Measurements from ENCODE around the gene LCN15. TPM values are rescaled to one million over a fixed set of nuclear protein-coding genes. Genes with fewer than 3 reads are reported as not detected.

LCN15 gene
- total RNA-seq, 4 donors from 2014 or later: not detected

GRCh38 chr9:136754626-136755301 is 9.6 kb downstream of the LCN15 start:
- H3K36me3 ChIP-seq: no peaks in the 10 kb centered on the region
- no peak overlapping the region for H3K4me3 ChIP-seq
- no peak overlapping the region for H3K27ac ChIP-seq
- WGBS, 2 donors (ENCODE audit: low coverage in 1 of 2): no CpG with 5 or more reads among the region's 24 CpGs
- no peaks in the 10 kb centered on the region for H3K4me1 ChIP-seq
- TF ChIP-seq POLR2AphosphoS5 (IDR thresholded peaks at IDR 0.05) (no peak), EP300 (IDR thresholded peaks at IDR 0.05) (no peak), POLR2A (IDR thresholded peaks at IDR 0.05) (no peak), CTCF (IDR thresholded peaks at IDR 0.05) (no peak)
- ATAC-seq: no peak
- H3K9me3 ChIP-seq: peaks cover 0 to 18% (median 0%) of the 10 kb centered on the region in 3 donors
- H3K27me3 ChIP-seq: peaks cover 15% of the 10 kb centered on the region

DNA sequence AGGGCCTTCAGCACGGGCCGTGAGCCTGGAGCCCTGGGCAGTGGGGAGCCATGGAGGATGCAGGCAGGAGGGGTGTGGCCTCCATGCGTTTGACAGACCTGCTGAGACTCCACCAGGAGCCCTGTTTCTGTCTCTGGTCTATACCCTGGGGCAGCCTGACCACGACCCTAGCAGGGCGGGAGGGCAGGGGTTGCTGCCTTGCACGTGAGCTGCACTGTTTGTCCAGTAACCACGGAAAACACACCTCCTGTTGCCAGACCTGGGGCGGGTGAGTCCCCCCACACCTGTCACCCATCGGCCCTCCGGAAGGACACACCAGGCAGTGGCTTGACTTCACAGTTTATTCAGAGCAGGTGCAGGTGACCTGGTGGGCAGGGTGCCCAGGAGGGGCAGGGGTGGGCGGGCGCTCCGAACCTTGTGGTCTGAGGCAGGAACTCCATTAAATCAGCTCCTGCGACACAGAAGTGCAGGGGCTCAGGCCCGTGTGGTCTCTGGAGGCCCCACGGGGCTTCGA is 10.2 kb downstream of the LCN15 start:
- ATAC-seq: no peak
- WGBS, 2 donors (ENCODE audit: low coverage in 1 of 2): no CpG with 5 or more reads among the region's 17 CpGs
- Histone ChIP-seq H3K27me3 (peaks cover 9% of the 10 kb centered on the region), H3K4me3 (no peak overlapping the region), H3K4me1 (no peaks in the 10 kb centered on the region), H3K9me3 (peaks cover 0 to 18% (median 0%) of the 10 kb centered on the region in 3 donors), H3K27ac (no peak overlapping the region), H3K36me3 (no peaks in the 10 kb centered on the region)
- no peak for TF ChIP-seq POLR2AphosphoS5 (IDR thresholded peaks at IDR 0.05)
- no peak for TF ChIP-seq EP300 (IDR thresholded peaks at IDR 0.05)
- no peak for TF ChIP-seq CTCF (IDR thresholded peaks at IDR 0.05)
- TF ChIP-seq POLR2A (IDR thresholded peaks at IDR 0.05): no peak

- Histone ChIP-seq H3K4me3 (no peak overlapping the region), H3K27me3 (peaks cover 6% of the 10 kb centered on the region), H3K9me3 (peaks cover 0 to 18% (median 0%) of the 10 kb centered on the region in 3 donors), H3K4me1 (no peaks in the 10 kb centered on the region), H3K36me3 (no peaks in the 10 kb centered on the region), H3K27ac (no peak overlapping the region)
- no peak for TF ChIP-seq POLR2A (IDR thresholded peaks at IDR 0.05)
- no peak for TF ChIP-seq EP300 (IDR thresholded peaks at IDR 0.05)
- TF ChIP-seq CTCF (IDR thresholded peaks at IDR 0.05): no peak
- TF ChIP-seq POLR2AphosphoS5 (IDR thresholded peaks at IDR 0.05): no peak
- 92% methylated on average over 6 of the region's 31 CpGs; no CpG with 5 or more reads in 1 of the 2 donors for WGBS, 2 donors (ENCODE audit: low coverage in 1 of 2)
- ATAC-seq: no peak
Measured at GRCh38 chr9:136753371-136754058, 10.8 kb downstream of the LCN15 start.

- peaks cover 0 to 18% (median 0%) of the 10 kb centered on the region in 3 donors for H3K9me3 ChIP-seq
- ATAC-seq: no peak
- no peaks in the 10 kb centered on the region for H3K36me3 ChIP-seq
- no peaks in the 10 kb centered on the region for H3K4me1 ChIP-seq
- no peak for TF ChIP-seq POLR2AphosphoS5 (IDR thresholded peaks at IDR 0.05)
- H3K27me3 ChIP-seq: peaks cover 10% of the 10 kb centered on the region
- H3K27ac ChIP-seq: no peak overlapping the region
- H3K4me3 ChIP-seq: no peak overlapping the region
Measured at GRCh38 chr9:136751814-136752213, 12.5 kb downstream of the LCN15 start.

DNA sequence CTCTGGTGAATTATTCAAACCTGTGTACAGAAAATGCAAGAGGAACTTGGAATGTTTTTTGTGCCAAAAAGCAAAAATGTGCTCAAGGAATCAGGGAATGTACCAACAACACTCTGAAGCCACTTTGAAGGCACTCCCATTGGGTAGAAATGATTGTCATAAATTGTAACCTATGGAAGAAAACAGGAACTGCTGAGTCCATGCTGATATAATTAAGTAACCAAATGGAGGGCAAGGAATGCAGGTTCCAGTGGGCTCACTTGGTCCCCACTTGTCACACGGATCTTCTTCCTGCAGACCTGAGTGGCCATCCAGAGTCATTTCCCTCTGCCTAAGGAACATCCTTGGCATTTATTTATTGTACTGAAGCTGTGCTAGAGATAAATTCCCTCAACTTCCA is 13.1 kb downstream of the LCN15 start:
- Histone ChIP-seq H3K4me1 (no peaks in the 10 kb centered on the region), H3K36me3 (no peaks in the 10 kb centered on the region), H3K4me3 (no peak overlapping the region), H3K27me3 (peaks cover 7% of the 10 kb centered on the region), H3K27ac (no peak overlapping the region), H3K9me3 (peaks cover 0 to 17% (median 0%) of the 10 kb centered on the region in 3 donors)
- ATAC-seq: no peak
- TF ChIP-seq CTCF (IDR thresholded peaks at IDR 0.05) (no peak), POLR2AphosphoS5 (IDR thresholded peaks at IDR 0.05) (no peak), POLR2A (IDR thresholded peaks at IDR 0.05) (no peak), EP300 (IDR thresholded peaks at IDR 0.05) (no peak)
- 80 to 85% methylated on average over 1 of the region's 1 CpG for WGBS, 2 donors (ENCODE audit: low coverage in 1 of 2)

All from gastroesophageal sphincter (tissue), 4 donors.